ENCODE measurements around the gene NUP205. TPM values are rescaled to one million over a fixed set of nuclear protein-coding genes. Genes with fewer than 3 reads are reported as not detected.
"Not testable (repeated sequence)": the region's sequence is repeated elsewhere in the genome, so short reads cannot be mapped to it uniquely, and the experiment has no call there.

NUP205 gene
- total RNA-seq, 2 experiments from 2014 or later, result 50.6 to 54.7 TPM

DNA sequence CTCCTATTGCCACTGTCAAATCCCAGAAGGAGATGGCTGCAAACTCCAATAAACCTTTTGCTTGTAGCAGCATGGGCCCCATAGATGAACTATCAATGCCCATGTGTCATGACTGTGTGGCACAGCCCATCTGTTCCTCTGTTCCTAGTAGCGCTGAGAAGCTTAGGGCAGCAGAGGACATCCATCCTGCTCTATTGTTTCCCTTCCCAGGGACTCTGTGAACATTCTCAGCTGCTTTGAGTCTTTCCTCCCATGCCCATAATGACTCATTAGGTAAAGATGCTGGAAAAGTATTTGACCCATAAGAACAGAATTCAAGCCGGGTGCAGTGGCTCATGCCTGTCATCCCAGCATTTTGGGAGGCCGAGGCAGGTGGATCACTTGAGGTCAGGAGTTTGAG lies 132.8 kb downstream of the NUP205 start:
- H3K36me3 ChIP-seq (ENCODE audit: insufficient read depth, low read length), result no peaks in the 10 kb centered on the region
- Mint-ChIP-seq H3K4me3 (no peak overlapping the region), H3K36me3 (ENCODE audit: low read depth) (peaks cover 18% of the 10 kb centered on the region), H3K27ac (no peak overlapping the region), H3K27me3 (no peaks in the 10 kb centered on the region), H3K4me1 (ENCODE audit: low read depth) (no peaks in the 10 kb centered on the region), H3K9me3 (no peaks in the 10 kb centered on the region)
- ChIA-PET CTCF (no interaction called here), POLR2A (no interaction called here)
- no peaks in the 10 kb centered on the region for H3K4me1 ChIP-seq (ENCODE audit: insufficient read depth, low read length)
- intact Hi-C loops (cut with DNase I, micrococcal nuclease), result no loop called here
- ATAC-seq (ENCODE audit: poor library complexity) (no peak), DNase-seq (no peak)
- no peaks in the 10 kb centered on the region for H3K9me3 ChIP-seq (ENCODE audit: control insufficient read depth in 1 of 2, insufficient read depth in 1 of 2, low read length in 2 of 2)
- H3K27me3 ChIP-seq (ENCODE audit: control insufficient read depth in 1 of 2, insufficient read depth in 2 of 2, low read length in 2 of 2), result no peaks in the 10 kb centered on the region
- no peak overlapping the region for H3K4me3 ChIP-seq (ENCODE audit: low read length)
- H3K27ac ChIP-seq (ENCODE audit: low read depth in 1 of 2, low read length in 2 of 2), result no peak overlapping the region
- TF ChIP-seq, protein P1, sequence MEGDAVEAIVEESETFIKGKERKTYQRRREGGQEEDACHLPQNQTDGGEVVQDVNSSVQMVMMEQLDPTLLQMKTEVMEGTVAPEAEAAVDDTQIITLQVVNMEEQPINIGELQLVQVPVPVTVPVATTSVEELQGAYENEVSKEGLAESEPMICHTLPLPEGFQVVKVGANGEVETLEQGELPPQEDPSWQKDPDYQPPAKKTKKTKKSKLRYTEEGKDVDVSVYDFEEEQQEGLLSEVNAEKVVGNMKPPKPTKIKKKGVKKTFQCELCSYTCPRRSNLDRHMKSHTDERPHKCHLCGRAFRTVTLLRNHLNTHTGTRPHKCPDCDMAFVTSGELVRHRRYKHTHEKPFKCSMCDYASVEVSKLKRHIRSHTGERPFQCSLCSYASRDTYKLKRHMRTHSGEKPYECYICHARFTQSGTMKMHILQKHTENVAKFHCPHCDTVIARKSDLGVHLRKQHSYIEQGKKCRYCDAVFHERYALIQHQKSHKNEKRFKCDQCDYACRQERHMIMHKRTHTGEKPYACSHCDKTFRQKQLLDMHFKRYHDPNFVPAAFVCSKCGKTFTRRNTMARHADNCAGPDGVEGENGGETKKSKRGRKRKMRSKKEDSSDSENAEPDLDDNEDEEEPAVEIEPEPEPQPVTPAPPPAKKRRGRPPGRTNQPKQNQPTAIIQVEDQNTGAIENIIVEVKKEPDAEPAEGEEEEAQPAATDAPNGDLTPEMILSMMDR (IDR thresholded peaks at IDR 0.05), result no peak

DNA sequence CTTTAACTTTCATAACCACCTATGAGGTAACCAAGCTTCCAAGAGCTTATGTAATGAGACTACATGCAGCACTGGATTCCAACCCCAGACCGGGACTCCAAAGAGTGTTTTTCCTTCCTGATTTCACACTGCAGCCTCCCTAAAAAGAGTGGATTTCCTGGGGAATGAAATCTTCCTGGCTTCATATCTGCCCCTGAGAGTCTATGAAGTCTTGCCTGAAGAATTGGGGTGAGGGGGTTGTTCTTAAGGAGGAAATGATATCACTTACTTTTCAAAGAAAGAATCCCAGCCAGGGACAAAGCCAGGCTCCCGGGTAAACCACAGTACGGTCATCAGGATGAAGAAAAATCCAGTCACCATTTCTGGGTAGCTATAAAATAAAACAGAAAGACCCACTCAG lies 134.3 kb downstream of the NUP205 start:
- Mint-ChIP-seq H3K36me3 (ENCODE audit: low read depth) (peaks cover 12% of the 10 kb centered on the region), H3K4me1 (ENCODE audit: low read depth) (no peaks in the 10 kb centered on the region), H3K27me3 (no peaks in the 10 kb centered on the region), H3K9me3 (no peaks in the 10 kb centered on the region), H3K27ac (no peak overlapping the region), H3K4me3 (no peak overlapping the region)
- TF ChIP-seq, protein P1 (IDR thresholded peaks at IDR 0.05), result no peak
- ChIA-PET CTCF (no interaction called here), POLR2A (no interaction called here)
- ATAC-seq (ENCODE audit: poor library complexity) (no peak), DNase-seq (no peak)
- no peaks in the 10 kb centered on the region for H3K9me3 ChIP-seq (ENCODE audit: control insufficient read depth in 1 of 2, insufficient read depth in 1 of 2, low read length in 2 of 2)
- intact Hi-C loops (cut with DNase I, micrococcal nuclease), result no loop called here
- H3K36me3 ChIP-seq (ENCODE audit: insufficient read depth, low read length), result no peaks in the 10 kb centered on the region
- H3K27me3 ChIP-seq (ENCODE audit: control insufficient read depth in 1 of 2, insufficient read depth in 2 of 2, low read length in 2 of 2), result no peaks in the 10 kb centered on the region
- H3K4me1 ChIP-seq (ENCODE audit: insufficient read depth, low read length), result no peaks in the 10 kb centered on the region
- H3K27ac ChIP-seq (ENCODE audit: low read depth in 1 of 2, low read length in 2 of 2), result no peak overlapping the region
- no peak overlapping the region for H3K4me3 ChIP-seq (ENCODE audit: low read length)

DNA sequence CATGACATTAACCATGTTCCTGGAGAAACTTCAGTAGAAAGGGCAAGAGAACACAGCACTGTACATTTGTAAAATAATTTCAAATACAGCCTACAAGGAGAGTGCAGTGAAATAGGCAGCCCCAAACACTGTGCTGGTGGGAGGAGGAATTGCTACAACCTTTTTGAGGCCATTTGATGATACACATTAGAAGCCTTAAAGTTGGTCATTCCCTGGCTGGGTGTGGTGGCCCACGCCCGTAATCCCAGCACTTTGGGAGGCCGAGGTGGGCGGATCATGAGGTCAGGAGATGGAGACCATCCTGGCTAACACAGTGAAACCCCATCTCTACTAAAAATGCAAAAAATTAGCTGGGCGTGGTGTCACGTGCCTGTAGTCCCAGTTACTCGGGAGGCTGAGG lies 134.9 kb downstream of the NUP205 start:
- H3K4me1 ChIP-seq (ENCODE audit: insufficient read depth, low read length); H3K27ac ChIP-seq (ENCODE audit: low read depth in 1 of 2, low read length in 2 of 2); POLR2A ChIA-PET; H3K4me3 ChIP-seq (ENCODE audit: low read length); intact Hi-C loops (cut with DNase I, micrococcal nuclease); H3K9me3 ChIP-seq (ENCODE audit: control insufficient read depth in 1 of 2, insufficient read depth in 1 of 2, low read length in 2 of 2); H3K27me3 Mint-ChIP-seq; CTCF ChIA-PET; H3K9me3 Mint-ChIP-seq; H3K36me3 ChIP-seq (ENCODE audit: insufficient read depth, low read length); H3K4me3 Mint-ChIP-seq; ATAC-seq (ENCODE audit: poor library complexity); H3K4me1 Mint-ChIP-seq (ENCODE audit: low read depth); DNase-seq; H3K27me3 ChIP-seq (ENCODE audit: control insufficient read depth in 1 of 2, insufficient read depth in 2 of 2, low read length in 2 of 2); H3K27ac Mint-ChIP-seq: not testable (repeated sequence)
- peaks cover 12% of the 10 kb centered on the region for H3K36me3 Mint-ChIP-seq (ENCODE audit: low read depth)

DNA sequence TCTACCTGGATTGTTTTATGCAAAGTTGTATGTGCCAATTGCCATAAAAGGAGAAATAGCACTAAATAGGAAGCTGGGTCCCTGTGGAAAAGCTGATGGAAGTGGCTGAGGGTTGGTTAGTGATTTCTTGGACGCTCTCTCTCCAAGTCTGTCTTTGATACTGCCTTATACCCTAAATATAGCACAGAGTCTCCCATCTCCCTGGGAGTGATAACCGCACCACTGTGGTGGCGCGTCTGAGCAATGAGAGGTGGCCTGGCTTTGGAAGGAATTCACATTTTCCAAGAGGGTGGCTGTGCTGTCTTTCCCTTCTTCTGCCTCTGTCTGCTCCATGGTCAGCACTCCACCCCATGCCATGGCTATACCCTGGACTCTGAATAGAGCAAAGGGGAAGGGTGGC lies 135.8 kb downstream of the NUP205 start:
- Histone ChIP-seq H3K4me3 (ENCODE audit: low read length) (no peak overlapping the region), H3K27ac (ENCODE audit: low read depth in 1 of 2, low read length in 2 of 2) (no peak overlapping the region), H3K36me3 (ENCODE audit: insufficient read depth, low read length) (no peaks in the 10 kb centered on the region), H3K27me3 (ENCODE audit: control insufficient read depth in 1 of 2, insufficient read depth in 2 of 2, low read length in 2 of 2) (no peaks in the 10 kb centered on the region), H3K9me3 (ENCODE audit: control insufficient read depth in 1 of 2, insufficient read depth in 1 of 2, low read length in 2 of 2) (no peaks in the 10 kb centered on the region), H3K4me1 (ENCODE audit: insufficient read depth, low read length) (no peaks in the 10 kb centered on the region)
- Mint-ChIP-seq H3K36me3 (ENCODE audit: low read depth) (peaks cover 12% of the 10 kb centered on the region), H3K9me3 (no peaks in the 10 kb centered on the region), H3K27ac (no peak overlapping the region), H3K4me3 (no peak overlapping the region), H3K27me3 (no peaks in the 10 kb centered on the region), H3K4me1 (ENCODE audit: low read depth) (no peaks in the 10 kb centered on the region)
- no peak for DNase-seq
- no peak for ATAC-seq (ENCODE audit: poor library complexity)
- POLR2A ChIA-PET, result no interaction called here
- intact Hi-C loops (cut with DNase I, micrococcal nuclease), result no loop called here
- CTCF ChIA-PET, result no interaction called here
- TF ChIP-seq, protein P1 (IDR thresholded peaks at IDR 0.05), result no peak
